Measurements from ENCODE around the gene MITF.

MITF gene

DNA sequence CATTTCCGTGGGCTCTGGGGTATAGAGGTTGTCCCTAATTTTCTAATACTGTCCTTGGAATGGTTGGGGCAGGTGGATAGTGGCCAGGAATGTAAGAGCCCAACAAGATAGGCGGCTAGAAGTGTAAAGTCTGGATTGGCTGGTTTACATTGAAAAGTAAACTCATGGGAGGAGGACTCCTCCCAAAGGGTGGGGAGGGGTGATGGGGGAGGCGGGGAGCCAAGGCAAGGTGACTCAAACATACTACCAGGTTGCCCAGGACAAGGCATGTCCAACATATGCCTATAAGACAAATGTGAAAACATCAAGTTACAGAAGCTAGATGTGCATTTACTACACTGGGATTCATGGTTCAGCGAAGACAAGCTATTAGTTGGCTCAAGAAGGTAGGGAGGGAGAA lies 246.0 kb downstream of the MITF start:
- DNase-seq: no peak

DNA sequence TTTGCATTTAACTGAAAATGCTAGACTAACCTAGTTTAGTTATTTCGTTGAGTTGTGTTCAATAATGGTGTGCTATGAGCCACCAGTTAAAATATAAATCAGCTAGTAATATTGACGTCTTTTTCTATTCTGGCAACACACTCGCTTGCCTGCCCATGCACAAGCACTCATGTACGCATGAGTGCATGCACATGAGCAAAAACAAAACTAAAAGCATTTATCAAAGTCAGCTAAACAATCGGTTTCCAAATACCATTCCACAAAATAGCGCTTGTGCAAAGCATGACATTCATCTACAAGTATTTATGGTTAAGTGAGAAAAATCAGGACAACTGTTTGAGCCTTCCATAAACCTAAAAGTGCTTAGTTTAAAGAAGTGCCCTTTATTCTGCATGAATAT lies 247.2 kb downstream of the MITF start:
- DNase-seq: no peak

DNA sequence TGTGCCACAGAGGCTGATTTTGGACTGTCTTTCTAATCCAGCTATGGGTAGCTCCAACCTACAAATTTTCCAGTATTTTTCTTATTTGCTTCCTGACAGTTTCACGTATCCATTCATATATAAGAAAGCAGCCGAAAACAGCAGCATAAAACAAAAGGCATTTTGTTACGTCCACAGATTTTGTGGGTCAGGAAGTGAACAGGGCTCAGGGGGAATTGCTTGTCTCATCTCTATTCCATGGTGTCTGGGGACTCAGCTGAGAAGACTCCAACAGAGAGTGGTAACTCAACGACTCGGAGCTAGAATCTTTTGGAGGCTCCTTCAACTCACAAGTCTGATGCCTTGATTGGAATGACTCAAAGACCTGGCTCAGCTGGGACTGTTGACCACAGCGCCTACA lies 248.6 kb downstream of the MITF start:
- no peak for DNase-seq

DNA sequence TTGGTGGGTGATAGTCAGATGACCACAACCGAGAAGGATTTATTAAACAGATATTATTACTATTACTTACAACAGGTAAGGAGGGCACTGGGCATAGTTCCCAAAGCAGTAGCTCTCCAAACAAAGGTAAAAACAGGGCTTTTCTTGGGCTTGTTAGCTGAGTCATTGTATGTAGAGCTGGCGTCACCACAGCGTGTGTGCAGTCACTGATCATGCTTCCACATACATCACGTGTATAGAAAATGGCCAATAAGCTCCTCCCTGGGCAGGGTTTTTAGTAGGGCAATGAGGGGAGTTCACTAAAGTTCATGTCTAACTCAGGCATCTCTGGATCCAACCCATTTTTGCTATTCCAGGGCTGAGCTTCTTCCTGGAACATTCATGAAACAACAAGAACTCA lies 254.5 kb downstream of the MITF start:
- DNase-seq: no peak

DNA sequence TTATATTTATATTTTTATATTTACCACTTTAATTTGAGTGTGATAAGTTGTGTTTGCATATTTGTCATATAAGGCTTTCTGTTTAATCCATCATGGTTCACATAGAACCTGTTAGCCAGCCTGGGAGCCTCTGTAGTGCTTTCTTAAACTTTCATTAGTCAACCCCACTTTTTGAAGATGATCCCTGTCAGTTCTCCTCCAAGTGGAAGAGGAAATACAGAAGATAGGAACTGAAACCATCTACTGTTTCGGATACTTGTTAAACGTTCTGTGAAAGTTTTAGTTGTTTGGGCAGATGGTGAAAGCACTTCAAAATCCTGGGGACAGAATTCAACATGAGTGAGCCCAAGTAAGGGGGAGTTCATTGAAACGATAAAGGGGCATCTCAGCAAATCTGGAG lies 255.7 kb downstream of the MITF start:
- DNase-seq: no peak

DNA sequence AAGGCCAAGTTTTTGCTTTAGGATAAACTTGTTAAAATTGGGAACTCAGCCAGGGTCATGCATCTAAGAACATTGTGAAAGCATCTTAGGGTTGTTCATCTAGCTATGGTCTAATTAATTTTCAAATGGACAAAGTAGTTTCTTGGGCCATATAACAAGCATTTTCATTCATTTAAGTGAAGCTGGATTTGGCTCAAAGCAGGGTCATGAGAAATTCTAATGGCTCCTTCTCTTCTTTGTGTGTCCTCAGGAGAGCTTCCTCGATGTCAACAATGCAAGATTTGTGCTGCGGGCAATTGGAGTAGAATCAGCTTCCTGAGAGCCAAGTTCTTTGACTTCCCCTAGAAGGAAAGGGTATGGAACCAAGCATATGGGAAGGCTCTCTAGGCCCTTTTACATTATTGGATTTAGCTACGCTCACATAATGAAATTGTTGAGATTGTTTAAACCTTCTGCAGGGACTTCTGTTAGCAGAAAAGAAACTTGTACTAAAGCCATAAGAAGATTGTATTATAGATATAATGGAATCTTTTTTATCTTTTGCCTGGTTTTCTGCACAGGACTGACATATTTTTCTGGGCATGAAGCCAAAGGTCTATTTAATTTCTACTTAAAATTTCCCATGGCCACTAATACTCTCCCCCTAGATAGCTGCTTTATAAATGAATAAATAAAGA lies 258.5 kb downstream of the MITF start:
- no peak for DNase-seq

DNA sequence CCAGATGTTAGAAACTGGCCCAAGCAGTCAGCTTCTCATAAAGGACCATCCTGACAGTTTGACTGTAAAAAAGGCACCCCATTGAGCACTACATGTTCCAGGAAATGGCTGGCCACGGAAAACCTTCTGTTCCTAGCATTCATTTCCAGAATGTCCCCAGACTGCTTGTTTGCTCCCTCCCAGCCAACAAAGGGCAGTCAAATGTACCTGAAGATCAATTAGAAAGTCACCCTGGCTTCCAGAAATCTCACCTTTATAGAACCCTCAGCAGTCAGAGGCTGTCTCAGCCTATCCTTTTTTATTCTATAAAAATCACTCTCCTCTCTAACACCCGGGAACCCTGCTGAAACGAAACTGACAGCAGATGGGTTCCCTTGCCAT lies 259.5 kb downstream of the MITF start:
- no peak for DNase-seq

DNA sequence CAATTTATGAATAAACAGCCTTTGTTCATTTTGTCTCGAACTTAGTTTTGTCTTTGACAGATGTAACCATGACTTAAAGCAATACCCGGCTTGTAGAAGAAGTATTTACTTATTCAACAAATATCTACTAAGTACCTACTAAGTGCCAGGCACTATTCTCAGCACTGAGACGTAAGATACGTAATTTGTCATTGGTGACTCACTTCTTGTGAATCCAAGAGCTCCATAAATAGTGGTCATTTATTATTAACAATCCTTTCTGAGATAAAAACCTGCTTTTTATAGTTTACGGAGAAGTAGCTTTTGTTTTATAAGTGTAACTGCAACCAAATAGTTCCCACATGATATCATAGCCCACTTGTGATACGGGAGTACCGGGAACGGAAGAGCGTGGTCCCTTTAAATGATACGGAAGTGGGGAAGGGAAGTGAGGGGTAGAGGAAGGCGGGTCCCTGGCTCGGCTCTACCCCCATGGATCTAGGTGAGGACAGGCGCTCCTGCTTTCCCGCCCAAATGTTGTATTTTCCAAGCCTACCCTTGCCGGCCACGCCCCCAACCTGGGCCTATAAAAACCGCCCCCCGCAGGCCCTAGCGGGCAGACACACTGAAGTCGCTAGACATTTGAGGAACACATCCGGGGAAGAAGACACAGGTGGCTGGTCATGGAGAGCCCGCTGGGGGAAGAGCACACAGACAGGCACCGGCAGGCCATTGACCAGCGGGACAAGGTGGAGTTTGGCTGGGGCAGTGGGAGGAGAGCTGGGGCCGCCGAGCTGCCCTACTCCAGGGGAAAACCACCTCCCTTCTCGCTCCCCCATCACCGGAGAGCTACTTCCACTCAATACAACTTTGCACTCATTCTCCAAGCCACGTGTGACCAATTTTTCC lies 260.1 kb downstream of the MITF start, which contains the start of gene SAMMSON:
Gene SAMMSON (plus strand): TSS at position 594 of the 888 bp plus-strand sequence.
- DNase-seq: no peak

DNA sequence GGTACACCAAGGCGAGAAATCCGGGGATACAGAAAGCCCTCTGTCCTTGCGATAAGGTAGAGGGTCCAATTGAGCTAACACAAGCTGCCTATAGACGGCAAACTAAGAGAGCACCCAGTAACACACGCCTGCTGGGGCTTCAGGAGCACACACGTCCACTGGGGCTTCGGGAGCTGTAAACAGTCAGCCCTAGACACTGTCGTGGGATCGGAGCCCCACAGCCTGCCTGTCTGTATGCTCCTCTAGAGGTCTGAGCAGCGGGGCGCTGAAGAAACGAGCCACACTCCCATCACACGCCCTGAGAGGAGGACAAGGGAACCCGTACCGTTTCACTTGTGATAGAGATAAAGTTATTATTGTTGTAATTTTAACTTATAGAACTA lies 260.8 kb downstream of the MITF start:
- DNase-seq: no peak

DNA sequence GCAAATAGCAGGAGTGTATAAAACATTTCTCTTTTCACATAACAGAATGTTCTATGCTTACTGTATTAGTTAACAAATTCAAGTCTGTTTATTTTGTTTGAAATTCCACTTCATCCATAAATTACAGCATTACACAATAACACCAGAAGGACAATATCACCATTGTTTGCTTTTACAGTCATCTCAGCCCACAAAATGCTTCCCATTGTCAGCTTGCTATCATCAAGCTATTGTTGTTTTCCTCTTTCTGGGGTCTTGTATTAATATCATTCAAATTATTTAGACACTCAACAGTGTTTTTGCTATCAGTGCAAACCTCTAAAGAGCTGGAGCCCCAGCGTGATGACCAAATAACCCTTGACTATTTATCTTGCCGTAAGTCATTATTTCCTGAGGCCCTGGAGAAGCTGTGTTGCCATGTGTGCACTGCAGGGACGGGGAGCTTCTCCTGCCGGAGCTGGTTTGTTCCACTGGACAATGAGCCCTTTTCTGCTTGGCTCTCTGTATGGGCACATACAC lies 261.4 kb downstream of the MITF start:
- no peak for DNase-seq

DNA sequence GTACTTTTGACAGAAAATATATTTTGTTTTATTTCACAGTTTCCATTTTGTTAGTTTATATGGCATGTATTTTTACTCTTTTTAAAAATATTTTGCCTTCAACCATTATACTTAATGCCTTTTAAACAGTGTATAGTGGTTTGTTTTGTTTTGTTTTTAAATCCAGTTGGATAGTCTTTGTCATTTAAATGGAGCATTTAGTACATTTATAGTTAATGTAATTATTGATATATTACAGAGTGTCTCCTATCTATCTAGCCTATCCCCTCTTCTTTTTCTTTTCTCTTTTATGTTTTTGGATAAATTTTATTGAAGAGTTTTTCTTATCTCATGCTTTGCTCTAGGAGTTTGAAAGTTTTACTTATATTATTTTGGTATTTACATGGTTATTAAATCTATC lies 263.9 kb downstream of the MITF start:
- no peak for DNase-seq

DNA sequence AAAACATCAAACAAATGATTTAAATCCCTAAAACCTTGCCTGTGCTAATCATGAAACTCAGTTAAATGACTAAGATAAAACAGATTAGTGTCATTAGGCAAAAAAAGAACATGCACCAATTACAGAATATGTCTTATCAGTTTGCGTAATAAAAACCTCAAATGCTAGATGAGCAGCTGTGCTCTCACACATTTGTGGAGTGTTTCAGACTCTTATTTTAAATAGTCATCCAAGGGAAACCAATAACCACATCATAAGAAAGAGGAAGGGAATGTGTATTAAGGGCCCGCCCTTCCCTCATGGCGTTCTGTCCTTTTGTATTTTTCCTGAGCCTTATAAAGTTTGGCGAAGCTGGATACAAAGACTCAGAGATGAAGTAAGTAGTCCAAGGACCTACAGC lies 266.8 kb downstream of the MITF start:
- DNase-seq: no peak

DNA sequence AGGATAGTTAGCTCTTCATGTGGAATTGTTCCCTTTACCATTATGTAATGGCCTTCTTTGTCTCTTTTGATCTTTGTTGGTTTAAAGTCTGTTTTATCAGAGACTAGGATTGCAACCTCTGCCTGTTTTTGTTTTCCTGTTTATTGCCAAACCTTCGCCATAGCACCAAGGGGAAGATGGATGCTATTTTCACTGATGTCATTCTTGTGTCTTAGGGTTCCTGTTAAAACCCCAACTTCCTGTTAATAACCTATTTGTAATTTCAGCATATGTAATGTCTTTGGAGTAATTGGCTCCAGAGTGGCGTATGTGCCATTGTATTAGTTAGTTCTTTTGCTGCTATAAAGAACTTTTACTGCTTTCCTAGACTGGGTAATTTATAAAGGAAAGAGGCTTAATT lies 271.1 kb downstream of the MITF start:
- DNase-seq: no peak

DNA sequence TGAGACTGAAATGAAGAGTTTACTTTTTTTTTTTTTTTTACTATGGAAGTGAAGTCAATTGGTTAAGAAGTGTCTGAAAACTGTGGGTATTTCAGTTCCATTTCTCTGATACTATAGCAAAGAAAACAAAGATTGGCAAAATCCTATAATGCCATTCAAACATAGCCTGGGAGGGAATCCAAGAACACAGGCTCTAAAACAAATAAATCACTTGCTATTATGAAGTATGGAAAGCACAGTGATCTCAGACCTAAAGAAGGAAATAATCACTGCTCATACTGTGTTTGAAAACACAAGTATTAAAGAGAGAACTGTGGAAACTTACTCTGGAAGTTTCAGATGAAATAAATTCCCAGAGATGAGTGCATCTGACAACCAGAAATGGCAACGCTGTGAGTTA lies 272.3 kb downstream of the MITF start:
- no peak for DNase-seq

Data from NK-92 treated with Interleukin-12 subunit alpha and Interleukin-12 subunit beta, amount 100 ng/mL, for 24 hours (cell line).